ENCODE measurements around the gene FLYWCH2.
A peak's percentile ranks its signal among the peaks of the same experiment; 100 is the strongest.

The FLYWCH2 gene

DNA sequence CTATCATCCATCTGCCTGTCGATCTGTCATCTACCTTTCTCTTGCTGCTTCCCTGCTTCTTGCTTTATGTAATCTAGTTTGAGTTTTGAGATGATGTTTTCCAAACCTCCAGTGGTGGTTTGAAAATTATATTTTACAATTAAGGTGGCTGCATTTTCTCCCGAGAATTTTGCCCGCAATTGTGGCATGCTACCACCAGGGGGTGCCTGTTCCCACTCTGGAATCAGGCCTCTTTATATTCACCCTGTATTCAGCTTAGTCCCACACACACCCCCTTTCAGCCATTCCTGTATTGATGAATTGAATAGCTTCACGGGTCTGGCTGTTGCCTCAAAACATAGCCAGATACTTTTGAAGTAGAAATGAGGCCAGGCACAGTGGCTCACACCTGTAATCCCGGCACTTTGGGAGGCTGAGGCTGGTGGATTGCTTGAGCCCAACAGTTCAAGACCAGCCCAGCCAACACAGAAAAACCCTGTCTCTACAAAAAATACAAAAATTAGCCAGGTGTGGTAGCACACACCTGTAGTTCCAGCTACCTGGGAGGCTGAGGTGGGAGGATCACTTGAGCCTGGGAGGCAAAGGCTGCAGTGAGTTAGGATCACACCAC lies 28.2 kb upstream of the FLYWCH2 start:
- no peak for DNase-seq

DNA sequence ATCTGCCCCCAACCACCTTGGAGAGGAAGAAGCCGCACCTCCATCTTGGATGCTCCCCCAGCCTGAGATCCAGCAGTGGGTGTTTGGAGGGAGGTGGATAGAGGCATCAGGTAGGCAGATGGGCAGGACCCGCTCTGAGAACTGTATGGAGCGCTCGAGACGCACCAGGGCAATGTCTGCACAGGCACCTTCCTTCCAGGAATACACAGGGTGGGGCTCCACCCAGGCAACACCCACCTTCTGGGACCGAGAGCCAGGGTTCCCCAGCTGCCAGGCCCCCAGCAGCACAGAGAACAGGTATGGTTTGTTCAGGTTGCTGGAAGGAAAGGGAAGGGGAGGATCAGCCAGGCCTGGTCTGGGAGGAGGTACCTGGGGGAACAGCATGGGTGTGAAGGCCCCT lies 27.5 kb upstream of the FLYWCH2 start:
- DNase-seq, result no peak

DNA sequence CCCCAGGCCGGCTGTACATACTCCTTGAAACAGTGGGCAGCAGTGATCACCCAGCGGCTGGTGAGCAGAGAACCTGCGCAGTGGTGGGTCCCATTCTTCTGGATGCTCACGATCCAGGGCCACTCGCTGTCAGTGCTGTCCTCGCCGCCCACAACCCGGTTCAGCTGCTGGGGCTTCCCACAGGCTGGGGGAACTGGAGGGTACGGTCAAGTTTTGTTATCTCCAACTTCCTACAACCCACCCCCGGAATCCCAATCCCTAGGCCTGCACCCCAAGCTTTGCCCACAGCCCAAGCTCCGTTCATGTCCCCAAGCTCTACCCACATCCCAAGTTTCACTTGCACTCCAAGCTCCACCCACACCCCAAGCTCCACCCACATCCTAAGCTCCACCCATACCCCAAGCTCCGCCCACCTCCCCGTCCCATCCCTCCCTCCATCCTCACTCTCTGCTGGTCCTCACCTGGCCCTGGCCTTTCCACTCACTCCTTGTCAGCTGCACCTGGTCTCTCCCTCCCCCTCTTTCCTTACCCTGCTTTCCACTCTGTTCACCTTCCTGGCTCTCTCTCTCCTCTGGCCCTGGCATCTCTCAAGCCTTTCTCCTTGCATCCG lies 26.8 kb upstream of the FLYWCH2 start:
- DNase-seq, result no peak

DNA sequence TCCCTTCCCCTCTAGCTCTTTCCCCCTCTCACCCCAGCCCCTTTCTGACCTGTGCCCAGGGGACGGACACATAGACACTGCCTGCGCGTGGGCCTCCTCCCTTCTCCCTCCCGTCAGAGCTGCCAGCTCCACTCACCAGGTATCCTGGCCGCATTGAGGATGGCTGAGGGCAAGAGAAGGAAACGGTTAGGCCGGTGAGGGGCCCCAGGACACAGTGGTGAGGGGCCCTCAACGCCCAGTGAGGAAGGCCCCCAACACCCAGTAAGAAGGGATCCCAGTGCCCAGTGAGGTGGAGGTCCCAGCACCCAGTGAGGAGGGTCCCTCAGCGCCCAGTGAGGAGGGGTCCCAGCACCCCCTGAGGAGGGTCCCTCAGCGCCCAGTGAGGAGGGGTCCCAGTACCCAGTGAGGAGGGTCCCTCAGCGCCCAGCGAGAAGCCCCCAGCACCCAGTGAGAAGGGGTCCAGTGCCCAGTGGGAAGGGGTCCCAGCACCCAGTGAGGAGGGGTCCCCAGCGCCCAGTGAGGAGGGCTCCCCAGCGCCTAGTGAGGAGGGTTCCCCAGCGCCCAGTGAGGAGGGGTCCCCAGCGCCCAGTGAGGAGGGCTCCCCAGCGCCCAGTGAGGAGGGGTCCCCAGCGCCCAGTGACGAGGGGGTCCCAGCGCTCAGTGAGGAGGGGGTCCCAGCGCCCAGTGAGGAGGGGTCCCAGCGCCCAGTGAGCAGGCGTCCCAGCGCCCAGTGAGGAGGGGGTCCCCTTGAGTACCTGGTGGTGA lies 26.1 kb upstream of the FLYWCH2 start:
- DNase-seq, result no peak

GRCh38 chr16:2857451-2858244 lies 25.4 kb upstream of the FLYWCH2 start, which contains the start of gene PRSS22:
Gene PRSS22, minus strand, starts transcription at chr16:2858170. Its CDS starts 66 bp downstream, at chr16:2858104.
- DNase-seq, result no peak

DNA sequence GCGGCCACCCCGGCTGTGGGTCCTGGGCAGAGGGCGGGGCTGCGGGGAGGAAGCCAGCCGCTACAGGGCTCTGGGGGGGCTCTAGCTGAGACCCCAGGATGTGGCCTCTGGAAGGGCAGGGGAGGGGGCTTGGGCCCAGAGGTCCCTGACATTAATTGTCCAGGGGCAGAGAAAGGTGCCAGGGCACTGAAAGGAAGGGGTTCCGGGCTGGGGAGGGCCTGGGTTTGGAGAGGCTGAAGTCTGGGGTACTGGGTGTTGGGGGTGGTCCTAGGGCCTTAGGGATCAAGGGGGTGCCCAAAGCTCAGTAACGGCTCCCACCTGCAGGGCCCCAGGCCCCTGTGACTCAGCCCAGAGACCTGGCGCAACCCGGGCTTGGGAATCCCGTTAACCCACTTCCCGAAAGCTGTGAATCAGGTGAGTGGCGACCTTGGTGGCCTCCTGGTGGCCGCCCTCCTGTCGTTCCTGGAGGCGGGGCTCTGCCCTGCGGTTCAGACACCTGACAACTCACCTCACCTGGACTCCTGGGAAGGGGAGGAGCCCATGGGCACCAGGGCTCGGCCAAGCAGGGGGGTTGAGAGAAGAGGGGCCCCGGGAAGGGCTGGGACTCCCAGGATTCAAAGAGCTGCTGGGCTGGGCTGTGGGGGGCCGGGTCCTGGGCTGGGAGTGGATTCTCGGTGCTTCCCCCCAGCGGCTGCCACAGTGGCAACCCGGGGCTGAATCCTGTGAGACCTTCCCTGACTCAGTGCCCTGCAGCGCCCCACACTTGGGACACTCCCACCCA lies 24.6 kb upstream of the FLYWCH2 start:
- DNase-seq, result no peak

GRCh38 chr16:2859686-2860265 lies 23.2 kb upstream of the FLYWCH2 start:
- DNase-seq, result no peak

DNA sequence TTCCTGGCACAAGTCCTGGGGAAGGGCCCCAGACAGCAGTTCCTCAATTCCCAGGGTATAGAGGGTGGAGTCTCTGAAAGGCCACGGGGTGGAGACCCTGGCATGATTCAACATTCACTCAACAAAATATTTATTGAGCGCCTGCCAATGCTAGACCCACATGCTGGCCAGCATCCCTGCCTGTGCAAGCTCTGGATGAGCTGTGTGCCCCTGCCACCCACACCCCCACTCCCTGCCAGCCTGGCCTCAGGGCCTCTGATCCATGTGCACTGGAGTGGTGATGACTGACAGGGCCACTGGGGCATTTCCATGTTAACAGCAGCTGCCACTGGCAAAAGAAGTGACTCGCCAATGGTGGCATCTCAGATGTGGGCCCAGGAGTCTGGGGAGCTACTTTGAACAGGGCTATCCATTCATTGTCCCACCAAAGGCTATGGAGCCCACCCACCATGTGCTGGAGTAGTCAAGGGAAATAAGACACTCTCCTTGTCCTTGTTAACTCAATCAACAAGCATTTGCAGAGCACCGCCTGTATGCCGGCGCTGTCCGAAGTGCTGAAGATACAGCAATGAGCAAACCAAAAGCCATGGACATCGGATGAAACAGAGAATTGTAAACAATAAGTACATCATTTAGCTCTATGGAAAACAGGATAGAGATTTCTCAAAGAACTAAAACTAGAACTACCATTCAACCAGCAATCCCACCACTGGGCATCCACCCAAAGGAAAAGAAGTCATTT lies 22.0 kb upstream of the FLYWCH2 start:
- DNase-seq, result no peak

- DNase-seq, result no peak
Measured at GRCh38 chr16:2865651-2866050, 17.4 kb upstream of the FLYWCH2 start.

DNA sequence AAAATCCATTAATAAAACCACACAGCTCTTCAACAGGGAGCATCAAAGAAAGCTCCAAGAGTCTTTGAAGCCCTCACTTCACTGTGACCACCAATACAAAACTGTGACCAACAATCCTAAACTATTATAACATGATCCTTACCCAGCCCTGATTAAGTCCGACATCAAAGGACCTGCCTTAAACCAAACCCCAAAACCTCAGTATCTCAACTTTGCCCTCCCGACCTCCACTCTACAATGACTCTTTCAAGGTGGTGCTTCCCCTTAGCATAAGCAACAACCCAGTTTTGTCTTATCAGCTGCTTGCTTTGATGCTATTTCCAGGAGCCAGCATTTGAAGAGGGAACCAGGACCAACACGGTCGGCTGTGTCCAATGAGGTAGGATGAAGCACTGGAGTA lies 16.6 kb upstream of the FLYWCH2 start:
- no peak for DNase-seq

GRCh38 chr16:2867661-2867986 lies 15.4 kb upstream of the FLYWCH2 start:
- peak; percentile 77 for DNase-seq

DNA sequence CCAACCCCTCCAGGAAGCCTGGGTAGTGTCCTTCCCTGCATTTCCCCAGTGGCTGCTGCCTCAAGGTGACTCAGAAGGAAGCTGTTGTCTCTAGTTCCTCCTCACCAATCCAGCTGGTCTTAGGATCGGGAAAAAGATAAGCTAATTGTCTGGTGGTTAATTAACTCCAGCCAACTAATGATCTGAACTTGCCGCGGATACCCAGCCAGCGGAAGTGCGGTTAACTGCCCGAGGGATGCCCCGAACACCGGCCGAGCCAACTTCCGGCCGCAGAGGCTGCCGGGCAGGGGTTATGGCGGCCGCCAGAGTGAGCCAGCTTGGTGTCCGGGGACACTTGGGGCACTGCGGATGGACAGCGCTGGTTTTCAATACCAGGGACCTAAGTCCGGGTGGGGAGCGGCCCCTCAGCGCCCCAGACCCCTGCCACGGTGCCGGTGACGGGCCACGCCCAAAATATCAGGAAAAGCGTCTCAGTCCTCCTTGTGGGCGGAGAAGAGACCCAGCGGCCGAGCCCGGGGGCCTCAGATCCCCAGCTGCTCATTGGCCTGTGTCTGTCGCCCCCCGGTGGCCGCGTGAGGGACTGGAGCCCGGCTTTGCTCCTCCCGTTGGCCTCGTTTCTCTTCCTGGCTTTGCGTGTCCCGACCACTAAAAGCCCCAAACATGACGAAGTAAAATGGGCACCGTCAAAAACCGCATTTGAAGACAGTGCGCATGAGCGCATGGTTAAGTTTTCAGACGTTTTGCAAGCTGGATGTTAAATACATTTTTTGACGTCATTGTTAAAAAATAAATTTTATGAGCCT lies 14.8 kb upstream of the FLYWCH2 start:
- DNase-seq, result peak; percentile 85

DNA sequence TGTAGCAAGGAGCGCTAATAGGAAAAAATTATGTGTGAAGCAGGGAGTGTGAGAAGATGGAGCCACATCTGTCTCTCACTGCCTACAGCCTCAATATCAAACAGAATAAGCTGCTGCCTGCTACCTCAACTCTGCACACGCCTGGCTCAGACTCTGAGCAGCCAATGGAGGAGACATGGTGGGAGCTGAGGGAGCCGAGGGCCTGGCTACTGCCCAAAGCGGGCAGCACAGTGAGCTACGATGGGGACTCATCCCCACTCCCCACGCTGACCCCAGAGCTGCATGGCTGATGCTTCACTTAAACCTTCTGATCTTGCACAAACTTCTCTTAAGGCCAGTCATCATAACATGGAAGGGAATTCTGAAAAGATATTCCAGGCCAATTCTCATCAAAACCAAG lies 11.1 kb upstream of the FLYWCH2 start:
- no peak for DNase-seq

- no peak for DNase-seq
Measured at GRCh38 chr16:2874032-2874911, 8.7 kb upstream of the FLYWCH2 start.

GRCh38 chr16:2874912-2875362 lies 8.1 kb upstream of the FLYWCH2 start:
- DNase-seq, result peak; percentile 53

- DNase-seq, result no peak
Measured at GRCh38 chr16:2879854-2880508, 3.0 kb upstream of the FLYWCH2 start.

GRCh38 chr16:2881783-2882649 lies 999 bp upstream of the FLYWCH2 start:
- DNase-seq, result no peak

GRCh38 chr16:2883458-2883908 lies 468 bp downstream of the FLYWCH2 start:
- no peak for DNase-seq
